Adipocyte (in vitro differentiated cells): ENCODE measurements around the gene CHP1.
"Not testable (repeated sequence)": the region's sequence is repeated elsewhere in the genome, so short reads cannot be mapped to it uniquely, and the experiment has no call there.

Source experiments
- DNase-seq: peaks from one replicate; pipeline ENCODE4 v3.0.0-alpha.2; 2015; ENCODE audit warnings: low read depth
- H3K27me3 ChIP-seq: replicated peaks from 2 replicates; pipeline ENCODE4 v1.7.0; 2013; ENCODE audit warnings: mild to moderate bottlenecking, low read length, moderate library complexity; ENCODE audit not compliant: control insufficient read depth, insufficient read depth
- H3K36me3 ChIP-seq: 2 replicates; pipeline ENCODE4 v1.7.0; 2013; ENCODE audit warnings: low read length, mild to moderate bottlenecking, moderate library complexity; ENCODE audit not compliant: control insufficient read depth, insufficient read depth, severe bottlenecking
- H3K4me1 ChIP-seq: 2 replicates; pipeline ENCODE4 v1.7.0; 2013; ENCODE audit warnings: mild to moderate bottlenecking, low read length, moderate library complexity; ENCODE audit not compliant: control insufficient read depth, insufficient read depth
- H3K4me3 ChIP-seq: 2 replicates; pipeline ENCODE4 v1.7.0; 2013; ENCODE audit warnings: mild to moderate bottlenecking, low read length, moderate library complexity
- H3K9ac ChIP-seq: 2 replicates; pipeline ENCODE4 v1.7.0; 2013; ENCODE audit warnings: mild to moderate bottlenecking, low read length, moderate library complexity
- H3K9me3 ChIP-seq: 2 replicates; pipeline ENCODE4 v1.7.0; 2013; ENCODE audit warnings: mild to moderate bottlenecking, low read length, moderate library complexity; ENCODE audit not compliant: control insufficient read depth

CHP1 gene

GRCh38 chr15:41301139-41301538 lies 70.1 kb downstream of the CHP1 start:
- not testable (repeated sequence) for H3K9me3 ChIP-seq, H3K27me3 ChIP-seq, DNase-seq, H3K9ac ChIP-seq, H3K4me1 ChIP-seq, H3K4me3 ChIP-seq
- H3K36me3 ChIP-seq: peaks cover 41% of the 10 kb centered on the region

GRCh38 chr15:41301587-41301986 lies 70.5 kb downstream of the CHP1 start:
- Histone ChIP-seq H3K4me1 (no peaks in the 10 kb centered on the region), H3K36me3 (peaks cover 38% of the 10 kb centered on the region), H3K9ac (no peak overlapping the region), H3K9me3 (no peaks in the 10 kb centered on the region), H3K27me3 (no peaks in the 10 kb centered on the region), H3K4me3 (no peak overlapping the region)
- DNase-seq: no peak

- no peaks in the 10 kb centered on the region for H3K27me3 ChIP-seq
- no peak overlapping the region for H3K4me3 ChIP-seq
- no peaks in the 10 kb centered on the region for H3K4me1 ChIP-seq
- H3K36me3 ChIP-seq: peaks cover 16% of the 10 kb centered on the region
- H3K9me3 ChIP-seq: no peaks in the 10 kb centered on the region
- no peak overlapping the region for H3K9ac ChIP-seq
- DNase-seq: no peak
These were observed 73.2 kb downstream of the CHP1 start for GRCh38 chr15:41304149-41304770.

GRCh38 chr15:41307679-41308078 lies 76.6 kb downstream of the CHP1 start:
- no peak overlapping the region for H3K4me3 ChIP-seq
- H3K36me3 ChIP-seq: peaks cover 4% of the 10 kb centered on the region
- H3K9ac ChIP-seq: no peak overlapping the region
- no peak for DNase-seq
- no peaks in the 10 kb centered on the region for H3K4me1 ChIP-seq
- H3K27me3 ChIP-seq: no peaks in the 10 kb centered on the region
- H3K9me3 ChIP-seq: no peaks in the 10 kb centered on the region

DNA sequence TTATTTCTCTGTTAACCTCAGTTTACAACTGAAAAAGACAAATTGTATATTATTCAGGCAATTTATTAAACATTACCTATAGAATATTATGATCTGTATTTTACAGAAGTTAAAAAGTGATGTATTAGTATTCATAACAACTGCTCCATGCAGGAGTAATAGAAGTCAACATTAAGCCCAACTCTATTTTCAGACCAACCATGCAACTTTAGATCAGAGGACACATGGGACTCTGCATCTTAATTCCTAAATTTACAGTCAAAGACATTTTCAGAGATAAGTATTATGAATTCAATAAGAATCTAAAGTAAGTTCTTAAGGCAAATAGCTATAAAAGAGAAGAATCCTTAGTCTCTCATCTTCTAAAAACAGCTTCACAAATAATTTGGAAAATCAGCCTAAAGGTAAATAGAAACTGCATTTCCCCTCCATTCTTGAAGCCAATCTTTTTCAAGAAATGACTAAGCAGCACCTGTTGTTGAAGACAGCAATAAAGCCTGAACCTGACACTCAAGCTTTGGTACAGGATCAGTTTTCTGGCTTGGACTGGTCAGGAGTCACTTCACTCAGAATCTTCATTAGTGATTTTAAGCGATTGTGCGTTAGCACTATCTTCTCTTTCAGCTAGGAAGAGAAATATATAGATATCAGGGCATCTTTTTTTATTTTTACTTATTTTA lies 78.3 kb downstream of the CHP1 start:
- H3K9me3 ChIP-seq: no peaks in the 10 kb centered on the region
- H3K4me3 ChIP-seq: no peak overlapping the region
- no peak for DNase-seq
- no peaks in the 10 kb centered on the region for H3K27me3 ChIP-seq
- no peaks in the 10 kb centered on the region for H3K4me1 ChIP-seq
- peaks cover 4% of the 10 kb centered on the region for H3K36me3 ChIP-seq
- no peak overlapping the region for H3K9ac ChIP-seq

DNA sequence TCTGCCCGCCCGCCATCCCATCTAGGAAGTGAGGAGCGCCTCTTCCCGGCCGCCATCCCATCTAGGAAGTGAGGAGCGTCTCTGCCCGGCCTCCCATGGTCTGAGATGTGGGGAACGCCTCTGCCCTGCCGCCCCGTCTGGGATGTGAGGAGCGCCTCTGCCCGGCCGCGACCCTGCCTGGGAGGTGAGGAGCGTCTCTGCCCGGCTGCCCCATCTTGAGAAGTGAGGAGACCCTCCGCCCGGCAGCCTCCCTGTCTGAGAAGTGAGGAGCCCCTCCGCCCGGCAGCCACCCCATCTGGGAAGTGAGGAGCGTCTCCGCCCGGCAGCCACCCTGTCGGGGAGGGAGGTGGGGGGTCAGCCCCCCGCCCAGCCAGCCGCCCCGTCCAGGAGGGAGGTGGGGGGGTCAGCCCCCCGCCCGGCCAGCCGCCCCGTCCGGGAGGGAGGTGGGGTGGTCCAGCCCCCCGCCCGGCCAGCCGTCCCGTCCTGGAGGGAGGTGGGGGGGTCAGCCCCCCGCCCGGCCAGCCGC lies 89.8 kb downstream of the CHP1 start:
- H3K9me3 ChIP-seq, H3K9ac ChIP-seq, H3K27me3 ChIP-seq, DNase-seq, H3K4me3 ChIP-seq, H3K4me1 ChIP-seq, H3K36me3 ChIP-seq: not testable (repeated sequence)

DNA sequence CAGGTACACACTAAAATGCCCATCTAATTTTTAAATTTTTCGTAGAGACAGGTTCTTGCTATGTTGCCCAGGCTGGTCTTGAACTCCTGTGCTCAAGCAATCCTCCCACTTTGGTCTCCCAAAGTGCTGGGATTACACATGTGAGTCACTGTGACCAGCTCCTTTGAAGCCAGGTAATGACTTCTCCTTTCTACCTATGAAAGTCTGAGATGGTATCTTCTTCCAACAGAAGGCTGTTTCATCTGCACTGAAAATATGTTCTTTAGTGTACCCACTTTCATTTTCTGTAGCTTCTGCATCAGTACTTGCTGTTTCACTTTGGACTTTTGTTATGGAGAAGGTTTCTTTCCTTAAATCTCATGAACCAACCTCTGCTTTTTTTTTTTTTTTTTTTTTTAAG lies 92.5 kb downstream of the CHP1 start:
- Histone ChIP-seq H3K9ac (no peak overlapping the region), H3K27me3 (no peaks in the 10 kb centered on the region), H3K9me3 (no peaks in the 10 kb centered on the region), H3K36me3 (no peaks in the 10 kb centered on the region), H3K4me1 (no peaks in the 10 kb centered on the region), H3K4me3 (no peak overlapping the region)
- no peak for DNase-seq

- Histone ChIP-seq H3K9ac (peak overlapping the region; percentile 78), H3K4me3 (no peak overlapping the region), H3K36me3 (no peaks in the 10 kb centered on the region), H3K9me3 (no peaks in the 10 kb centered on the region), H3K4me1 (peaks cover 10% of the 10 kb centered on the region), H3K27me3 (no peaks in the 10 kb centered on the region)
- no peak for DNase-seq
These were observed 100.2 kb downstream of the CHP1 start for GRCh38 chr15:41331281-41331680.
